Measurements from ENCODE around the gene FER.
"Not testable (repeated sequence)": the region's sequence is repeated elsewhere in the genome, so short reads cannot be mapped to it uniquely, and the experiment has no call there.

FER gene

GRCh38 chr5:109022056-109022455, 274.4 kb downstream of the FER start:
- TF ChIP-seq CTCF (IDR thresholded peaks at IDR 0.05) = no peak
- no peaks in the 10 kb centered on the region for H3K9me3 ChIP-seq
- no peaks in the 10 kb centered on the region for H3K4me1 ChIP-seq (ENCODE audit: control insufficient read depth in 1 of 2, insufficient read depth in 1 of 2, low read depth in 1 of 2, low read length in 1 of 2)
- H3K27ac ChIP-seq = no peak overlapping the region
- H3K36me3 ChIP-seq = no peaks in the 10 kb centered on the region
- H3K4me3 ChIP-seq (ENCODE audit: low read depth in 1 of 2, low read length in 1 of 2) = no peak overlapping the region
- H3K27me3 ChIP-seq = no peaks in the 10 kb centered on the region

GRCh38 chr5:109025729-109026128, 278.0 kb downstream of the FER start:
- H3K4me1 ChIP-seq (ENCODE audit: control insufficient read depth in 1 of 2, insufficient read depth in 1 of 2, low read depth in 1 of 2, low read length in 1 of 2); H3K9me3 ChIP-seq; H3K27ac ChIP-seq; H3K27me3 ChIP-seq; H3K4me3 ChIP-seq (ENCODE audit: low read depth in 1 of 2, low read length in 1 of 2); H3K36me3 ChIP-seq: not testable (repeated sequence)

GRCh38 chr5:109027983-109028607, 280.4 kb downstream of the FER start:
- Histone ChIP-seq H3K27ac (no peak overlapping the region), H3K4me3 (ENCODE audit: low read depth in 1 of 2, low read length in 1 of 2) (no peak overlapping the region), H3K9me3 (no peaks in the 10 kb centered on the region), H3K27me3 (no peaks in the 10 kb centered on the region), H3K4me1 (ENCODE audit: control insufficient read depth in 1 of 2, insufficient read depth in 1 of 2, low read depth in 1 of 2, low read length in 1 of 2) (no peaks in the 10 kb centered on the region), H3K36me3 (no peaks in the 10 kb centered on the region)
- TF ChIP-seq CTCF (IDR thresholded peaks at IDR 0.05) = no peak

GRCh38 chr5:109028608-109029299, 281.1 kb downstream of the FER start:
- H3K36me3 ChIP-seq = no peaks in the 10 kb centered on the region
- no peak overlapping the region for H3K27ac ChIP-seq
- TF ChIP-seq CTCF (IDR thresholded peaks at IDR 0.05) = no peak
- H3K9me3 ChIP-seq = no peaks in the 10 kb centered on the region
- H3K27me3 ChIP-seq = no peaks in the 10 kb centered on the region
- H3K4me3 ChIP-seq (ENCODE audit: low read depth in 1 of 2, low read length in 1 of 2) = no peak overlapping the region
- no peaks in the 10 kb centered on the region for H3K4me1 ChIP-seq (ENCODE audit: control insufficient read depth in 1 of 2, insufficient read depth in 1 of 2, low read depth in 1 of 2, low read length in 1 of 2)

- no peaks in the 10 kb centered on the region for H3K4me1 ChIP-seq (ENCODE audit: control insufficient read depth in 1 of 2, insufficient read depth in 1 of 2, low read depth in 1 of 2, low read length in 1 of 2)
- no peak overlapping the region for H3K27ac ChIP-seq
- H3K4me3 ChIP-seq (ENCODE audit: low read depth in 1 of 2, low read length in 1 of 2) = no peak overlapping the region
- no peaks in the 10 kb centered on the region for H3K27me3 ChIP-seq
- no peaks in the 10 kb centered on the region for H3K36me3 ChIP-seq
- H3K9me3 ChIP-seq = no peaks in the 10 kb centered on the region
- no peak for TF ChIP-seq CTCF (IDR thresholded peaks at IDR 0.05)
Measured at GRCh38 chr5:109029847-109030246, 282.1 kb downstream of the FER start.

GRCh38 chr5:109030360-109031143, 282.9 kb downstream of the FER start:
- no peak for TF ChIP-seq CTCF (IDR thresholded peaks at IDR 0.05)
- no peak overlapping the region for H3K4me3 ChIP-seq (ENCODE audit: low read depth in 1 of 2, low read length in 1 of 2)
- H3K27ac ChIP-seq = no peak overlapping the region
- no peaks in the 10 kb centered on the region for H3K4me1 ChIP-seq (ENCODE audit: control insufficient read depth in 1 of 2, insufficient read depth in 1 of 2, low read depth in 1 of 2, low read length in 1 of 2)
- H3K36me3 ChIP-seq = no peaks in the 10 kb centered on the region
- no peaks in the 10 kb centered on the region for H3K9me3 ChIP-seq
- H3K27me3 ChIP-seq = no peaks in the 10 kb centered on the region
